ENCODE data around the gene RPL10. TPM values are rescaled to one million over a fixed set of nuclear protein-coding genes. Genes with fewer than 3 reads are reported as not detected.

The RPL10 gene
- total RNA-seq, 1 experiment from 2014 or later = 2,466 TPM

- intact Hi-C loops (cut with micrococcal nuclease; ENCODE audit: unreplicated experiment) = no loop called here
- Histone ChIP-seq H3K4me1 (ENCODE audit: control insufficient read depth, insufficient read depth, low read length) (peaks cover 39% of the 10 kb centered on the region), H3K27me3 (ENCODE audit: control insufficient read depth, insufficient read depth, low read length) (no peaks in the 10 kb centered on the region), H3K36me3 (ENCODE audit: control insufficient read depth, insufficient read depth, low read length) (peaks cover 4% of the 10 kb centered on the region), H3K4me3 (ENCODE audit: low read depth in 2 of 2, low read length in 2 of 2) (peak overlapping the region; percentile 91 to 94), H3K9me3 (ENCODE audit: control insufficient read depth, insufficient read depth, low read depth, low read length) (no peaks in the 10 kb centered on the region), H3K27ac (ENCODE audit: low read length) (peak overlapping the region; percentile 94)
- ATAC-seq = no peak
- DNase-seq (ENCODE audit: low read depth, low spot score) = no peak
- TF ChIP-seq TCF7L2 (IDR thresholded peaks at IDR 0.05; ENCODE audit: low read depth, low read length) (no peak), SIN3A (IDR thresholded peaks at IDR 0.05; ENCODE audit: borderline replicate concordance, insufficient read depth, low read depth, low read length) (0 out of 2 replicates have a peak, but pooled peaks have one; percentile 11)
- POLR2A ChIA-PET = interaction anchor here (1.0 kb wide), 1 partner anchor 9 kb away, joined by 4 read pairs; no protein-coding TSS in a partner anchor
- no TSS peak for BruUV-seq (replicated peaks)
- CTCF ChIA-PET = no interaction called here
- in situ Hi-C loops (cut with HindIII; ENCODE audit: low pct_unique_long_range_greater_than_20kb, low sequenced_read_pairs) = no loop called here
Observed at GRCh38 chrX:154379569-154379951, 18.6 kb upstream of the RPL10 start.

GRCh38 chrX:154380153-154380552, 18.0 kb upstream of the RPL10 start:
- in situ Hi-C loops (cut with HindIII; ENCODE audit: low pct_unique_long_range_greater_than_20kb, low sequenced_read_pairs) (no loop called here), intact Hi-C loops (cut with micrococcal nuclease; ENCODE audit: unreplicated experiment) (no loop called here)
- Histone ChIP-seq H3K27ac (ENCODE audit: low read length) (peak overlapping the region; percentile 94), H3K9me3 (ENCODE audit: control insufficient read depth, insufficient read depth, low read depth, low read length) (no peaks in the 10 kb centered on the region), H3K4me1 (ENCODE audit: control insufficient read depth, insufficient read depth, low read length) (peaks cover 35% of the 10 kb centered on the region), H3K4me3 (ENCODE audit: low read depth in 2 of 2, low read length in 2 of 2) (peak overlapping the region; percentile 91 to 94), H3K27me3 (ENCODE audit: control insufficient read depth, insufficient read depth, low read length) (no peaks in the 10 kb centered on the region), H3K36me3 (ENCODE audit: control insufficient read depth, insufficient read depth, low read length) (peaks cover 4% of the 10 kb centered on the region)
- no peak for ATAC-seq
- ChIA-PET POLR2A (no interaction called here), CTCF (no interaction called here)
- BruUV-seq (replicated peaks) = TSS peak; percentile 97
- TF ChIP-seq SIN3A (IDR thresholded peaks at IDR 0.05; ENCODE audit: borderline replicate concordance, insufficient read depth, low read depth, low read length) (no peak), POLR2AphosphoS5 (IDR thresholded peaks at IDR 0.05; ENCODE audit: low read depth, low read length) (no peak), TCF7L2 (IDR thresholded peaks at IDR 0.05; ENCODE audit: low read depth, low read length) (no peak), CTCF (IDR thresholded peaks at IDR 0.05) (no peak), REST (IDR thresholded peaks at IDR 0.05; ENCODE audit: insufficient read depth in 1 of 2, low read depth in 2 of 2, low read length in 1 of 2) (no peak)
- no peak for DNase-seq (ENCODE audit: low read depth, low spot score)

GRCh38 chrX:154380787-154381186, 17.4 kb upstream of the RPL10 start:
- peaks cover 35% of the 10 kb centered on the region for H3K4me1 ChIP-seq (ENCODE audit: control insufficient read depth, insufficient read depth, low read length)

More at GRCh38 chrX:154380787-154381186, 17.4 kb upstream of the RPL10 start:
- ChIA-PET CTCF (no interaction called here), POLR2A (no interaction called here)
- peaks cover 4% of the 10 kb centered on the region for H3K36me3 ChIP-seq (ENCODE audit: control insufficient read depth, insufficient read depth, low read length)
- H3K9me3 ChIP-seq (ENCODE audit: control insufficient read depth, insufficient read depth, low read depth, low read length) = no peaks in the 10 kb centered on the region
- H3K4me3 ChIP-seq (ENCODE audit: low read depth in 2 of 2, low read length in 2 of 2) = peak overlapping the region; percentile 91 to 94
- TF ChIP-seq REST (IDR thresholded peaks at IDR 0.05; ENCODE audit: insufficient read depth in 1 of 2, low read depth in 2 of 2, low read length in 1 of 2) (no peak), POLR2AphosphoS5 (IDR thresholded peaks at IDR 0.05; ENCODE audit: low read depth, low read length) (no peak), CTCF (IDR thresholded peaks at IDR 0.05) (no peak), TCF7L2 (IDR thresholded peaks at IDR 0.05; ENCODE audit: low read depth, low read length) (no peak), SIN3A (IDR thresholded peaks at IDR 0.05; ENCODE audit: borderline replicate concordance, insufficient read depth, low read depth, low read length) (no peak)
- intact Hi-C loops (cut with micrococcal nuclease; ENCODE audit: unreplicated experiment) (no loop called here), in situ Hi-C loops (cut with HindIII; ENCODE audit: low pct_unique_long_range_greater_than_20kb, low sequenced_read_pairs) (no loop called here)
- ATAC-seq (no peak), DNase-seq (ENCODE audit: low read depth, low spot score) (no peak)
- no TSS peak for BruUV-seq (replicated peaks)
- H3K27me3 ChIP-seq (ENCODE audit: control insufficient read depth, insufficient read depth, low read length) = no peaks in the 10 kb centered on the region
- peak overlapping the region; percentile 94 for H3K27ac ChIP-seq (ENCODE audit: low read length)
